Skeletal muscle satellite cell (primary cell): ENCODE results near the gene PNPLA6.
"Not testable (repeated sequence)": the region's sequence is repeated elsewhere in the genome, so short reads cannot be mapped to it uniquely, and the experiment has no call there.

ENCODE experiments used
- H3K27me3 ChIP-seq: 2 replicates; pipeline ENCODE4 v1.7.0; 2013; ENCODE audit warnings: low read length; ENCODE audit not compliant: control insufficient read depth, insufficient read depth
- H3K36me3 ChIP-seq: 2 replicates; pipeline ENCODE4 v1.7.0; 2013; ENCODE audit warnings: mild to moderate bottlenecking, control low read depth, low read length; ENCODE audit not compliant: insufficient read depth
- H3K4me1 ChIP-seq: 2 replicates; pipeline ENCODE4 v1.7.0; 2013; ENCODE audit warnings: low read length; ENCODE audit not compliant: control insufficient read depth, insufficient read depth
- H3K4me2 ChIP-seq: 2 replicates; pipeline ENCODE4 v1.7.0; 2013; ENCODE audit warnings: mild to moderate bottlenecking, low read length
- H3K4me3 ChIP-seq: 2 replicates; pipeline ENCODE4 v1.7.0; 2013; ENCODE audit warnings: low read length
- H3K9ac ChIP-seq: 2 replicates; pipeline ENCODE4 v1.7.0; 2013; ENCODE audit warnings: mild to moderate bottlenecking, low read depth, low read length, moderate library complexity
- H3K9me3 ChIP-seq: replicated peaks from 2 replicates; pipeline ENCODE4 v1.7.0; 2013; ENCODE audit warnings: mild to moderate bottlenecking, control low read depth, low read length

Gene PNPLA6

GRCh38 chr19:7538990-7539389 lies 3.5 kb downstream of the PNPLA6 start:
- H3K4me1 ChIP-seq, H3K4me2 ChIP-seq, H3K9me3 ChIP-seq, H3K9ac ChIP-seq, H3K27me3 ChIP-seq, H3K4me3 ChIP-seq: not testable (repeated sequence)
- H3K36me3 ChIP-seq = peaks cover 17% of the 10 kb centered on the region

- H3K4me3 ChIP-seq = no peak overlapping the region
- no peaks in the 10 kb centered on the region for H3K9me3 ChIP-seq
- peaks cover 5% of the 10 kb centered on the region for H3K4me1 ChIP-seq
- H3K36me3 ChIP-seq = peaks cover 17% of the 10 kb centered on the region
- H3K27me3 ChIP-seq = no peaks in the 10 kb centered on the region
- no peak overlapping the region for H3K4me2 ChIP-seq
- H3K9ac ChIP-seq = no peak overlapping the region
These were observed 4.4 kb downstream of the PNPLA6 start for GRCh38 chr19:7539827-7540425.

- Histone ChIP-seq H3K27me3 (no peaks in the 10 kb centered on the region), H3K4me3 (no peak overlapping the region), H3K4me1 (peaks cover 5% of the 10 kb centered on the region), H3K9ac (no peak overlapping the region), H3K9me3 (no peaks in the 10 kb centered on the region), H3K36me3 (peaks cover 17% of the 10 kb centered on the region), H3K4me2 (no peak overlapping the region)
These were observed 5.4 kb downstream of the PNPLA6 start for GRCh38 chr19:7540761-7541474.

- H3K36me3 ChIP-seq = peaks cover 17% of the 10 kb centered on the region
- no peaks in the 10 kb centered on the region for H3K27me3 ChIP-seq
- H3K9me3 ChIP-seq = no peaks in the 10 kb centered on the region
- H3K4me2 ChIP-seq = no peak overlapping the region
- no peak overlapping the region for H3K4me3 ChIP-seq
- no peak overlapping the region for H3K9ac ChIP-seq
- peaks cover under 1% of the 10 kb centered on the region for H3K4me1 ChIP-seq
These were observed 5.9 kb downstream of the PNPLA6 start for GRCh38 chr19:7541475-7541824.

GRCh38 chr19:7541828-7542443 lies 6.4 kb downstream of the PNPLA6 start:
- Histone ChIP-seq H3K36me3 (peaks cover 17% of the 10 kb centered on the region), H3K27me3 (no peaks in the 10 kb centered on the region), H3K4me1 (no peaks in the 10 kb centered on the region), H3K9me3 (no peaks in the 10 kb centered on the region), H3K4me2 (no peak overlapping the region), H3K4me3 (no peak overlapping the region), H3K9ac (no peak overlapping the region)

GRCh38 chr19:7542556-7543348 lies 7.2 kb downstream of the PNPLA6 start:
- Histone ChIP-seq H3K4me1 (no peaks in the 10 kb centered on the region), H3K9me3 (no peaks in the 10 kb centered on the region), H3K9ac (no peak overlapping the region), H3K36me3 (peaks cover 17% of the 10 kb centered on the region), H3K4me3 (no peak overlapping the region), H3K27me3 (no peaks in the 10 kb centered on the region), H3K4me2 (no peak overlapping the region)

- Histone ChIP-seq H3K36me3 (peaks cover 17% of the 10 kb centered on the region), H3K9me3 (no peaks in the 10 kb centered on the region), H3K9ac (no peak overlapping the region), H3K4me3 (no peak overlapping the region), H3K4me1 (no peaks in the 10 kb centered on the region), H3K27me3 (no peaks in the 10 kb centered on the region), H3K4me2 (no peak overlapping the region)
These were observed 9.1 kb downstream of the PNPLA6 start for GRCh38 chr19:7544626-7545025.

GRCh38 chr19:7545300-7545699 lies 9.8 kb downstream of the PNPLA6 start:
- no peak overlapping the region for H3K4me3 ChIP-seq
- H3K9ac ChIP-seq = no peak overlapping the region
- H3K36me3 ChIP-seq = peaks cover 16% of the 10 kb centered on the region

GRCh38 chr19:7545904-7546303 lies 10.4 kb downstream of the PNPLA6 start:
- H3K4me2 ChIP-seq = no peak overlapping the region
- no peak overlapping the region for H3K4me3 ChIP-seq
- H3K9ac ChIP-seq = no peak overlapping the region
- H3K4me1 ChIP-seq = no peaks in the 10 kb centered on the region
- peaks cover 18% of the 10 kb centered on the region for H3K36me3 ChIP-seq
- H3K9me3 ChIP-seq = no peaks in the 10 kb centered on the region
- H3K27me3 ChIP-seq = no peaks in the 10 kb centered on the region

More at GRCh38 chr19:7545300-7545699, 9.8 kb downstream of the PNPLA6 start:
- H3K4me2 ChIP-seq = no peak overlapping the region
- H3K4me1 ChIP-seq = no peaks in the 10 kb centered on the region
- no peaks in the 10 kb centered on the region for H3K27me3 ChIP-seq
- H3K9me3 ChIP-seq = no peaks in the 10 kb centered on the region

- H3K4me3 ChIP-seq = no peak overlapping the region
- H3K9me3 ChIP-seq = no peaks in the 10 kb centered on the region
- no peak overlapping the region for H3K4me2 ChIP-seq
- H3K27me3 ChIP-seq = no peaks in the 10 kb centered on the region
- no peaks in the 10 kb centered on the region for H3K4me1 ChIP-seq
- H3K36me3 ChIP-seq = peaks cover 16% of the 10 kb centered on the region
- no peak overlapping the region for H3K9ac ChIP-seq
These were observed 11.6 kb downstream of the PNPLA6 start for GRCh38 chr19:7547159-7547558.

- Histone ChIP-seq H3K4me1 (no peaks in the 10 kb centered on the region), H3K9ac (no peak overlapping the region), H3K4me2 (no peak overlapping the region), H3K36me3 (peaks cover 16% of the 10 kb centered on the region), H3K9me3 (no peaks in the 10 kb centered on the region), H3K27me3 (no peaks in the 10 kb centered on the region), H3K4me3 (no peak overlapping the region)
These were observed 14.1 kb downstream of the PNPLA6 start for GRCh38 chr19:7549429-7550148.
